ENCODE data around the gene STK25. TPM values are rescaled to one million over a fixed set of nuclear protein-coding genes. Genes with fewer than 3 reads are reported as not detected.
"Not testable (repeated sequence)": the region's sequence is repeated elsewhere in the genome, so short reads cannot be mapped to it uniquely, and the experiment has no call there.

Gene STK25
- total and polyA plus RNA-seq, 2 experiments from 2014 or later: 125 to 304 TPM

DNA sequence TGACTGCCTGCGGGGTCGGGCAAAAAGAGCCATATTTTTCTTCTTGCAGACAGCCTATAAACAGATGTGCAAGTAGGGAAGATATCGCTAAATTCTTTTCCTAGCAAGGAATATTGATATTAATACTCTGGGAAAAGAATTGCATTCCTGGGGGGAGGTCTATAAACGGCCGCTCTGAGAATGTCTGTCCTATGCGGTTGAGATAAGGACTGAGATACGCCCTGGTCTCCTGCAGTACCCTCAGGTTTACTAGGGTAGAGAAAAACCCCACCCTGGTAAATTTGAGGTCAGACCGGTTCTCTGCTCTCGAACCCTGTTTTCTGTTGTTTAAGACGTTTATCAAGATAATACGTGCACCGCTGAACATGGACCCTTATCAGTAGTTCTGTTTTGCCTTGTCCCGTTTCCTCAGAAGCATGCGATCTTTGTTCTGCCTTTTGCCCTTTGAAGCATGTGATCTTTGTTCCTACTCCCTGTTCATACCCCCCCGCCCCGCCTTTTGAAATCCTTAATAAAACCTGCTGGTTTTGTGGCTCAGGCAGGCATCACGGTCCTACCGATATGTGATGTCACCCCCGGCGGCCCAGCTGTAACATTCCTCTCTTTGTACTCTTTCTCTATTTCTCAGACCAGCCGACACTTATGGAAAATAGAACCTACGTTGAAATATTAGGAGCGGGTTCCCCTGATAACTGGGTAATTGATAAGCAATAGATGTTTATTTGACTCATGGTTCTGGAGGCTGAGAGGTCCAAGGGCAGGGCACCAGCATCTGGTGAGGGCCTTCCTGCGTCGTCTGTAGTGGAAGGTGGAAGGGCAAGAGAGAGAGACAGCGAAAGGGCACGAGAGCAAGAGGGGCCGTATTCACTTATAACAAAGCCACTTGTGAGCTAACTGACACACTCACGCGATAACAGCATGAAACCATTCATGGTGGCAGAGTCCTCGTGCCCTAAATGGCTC, 17.7 kb upstream of the STK25 start:
- H3K27me3 ChIP-seq (ENCODE audit: insufficient read depth); H3K27ac Mint-ChIP-seq; H3K4me2 ChIP-seq; DNase-seq (ENCODE audit: low spot score); H2AFZ ChIP-seq; H3K27me3 Mint-ChIP-seq (ENCODE audit: insufficient read depth, low read depth, poor library complexity); H3K79me2 ChIP-seq (replicated peaks; ENCODE audit: insufficient read depth); H3K36me3 Mint-ChIP-seq (ENCODE audit: low read depth); ATAC-seq; H4K20me1 ChIP-seq (replicated peaks; ENCODE audit: insufficient read depth); H3K36me3 ChIP-seq (ENCODE audit: insufficient read depth); H3K9me2 ChIP-seq (ENCODE audit: insufficient read depth); H3K4me3 ChIP-seq; H3K27ac ChIP-seq (ENCODE audit: low read depth); H3K4me3 Mint-ChIP-seq; H3K4me1 ChIP-seq (ENCODE audit: insufficient read depth); H3K4me1 Mint-ChIP-seq; H3F3A ChIP-seq (replicated peaks; ENCODE audit: low read depth): not testable (repeated sequence)
- peaks cover 14% of the 10 kb centered on the region for H3K9me3 Mint-ChIP-seq

DNA sequence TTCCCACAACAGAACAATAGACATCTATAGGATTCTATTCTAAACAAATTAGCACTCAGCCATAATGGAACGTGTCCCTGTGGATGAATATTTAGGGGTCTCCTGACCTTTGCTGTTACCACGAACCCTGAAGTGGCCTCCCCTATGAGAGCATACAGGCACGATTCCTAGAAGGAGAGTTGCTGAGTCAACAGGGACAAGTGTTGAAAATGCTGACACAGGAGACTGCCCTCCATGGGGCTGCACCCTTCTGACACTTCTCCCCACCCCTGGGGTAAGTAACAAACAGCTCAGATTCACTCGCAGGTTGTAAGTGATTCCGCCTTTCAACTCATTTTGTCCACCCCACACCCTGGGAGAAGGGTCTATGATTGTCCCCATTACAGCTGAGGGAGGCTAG, 14.1 kb upstream of the STK25 start:
- Histone ChIP-seq H3F3A (replicated peaks; ENCODE audit: low read depth) (peaks cover under 1% of the 10 kb centered on the region; the same call in 1 of the 2 replicates), H3K36me3 (ENCODE audit: insufficient read depth) (no peaks in the 10 kb centered on the region), H3K4me2 (no peak overlapping the region), H2AFZ (peak overlapping the region; percentile 59), H4K20me1 (replicated peaks; ENCODE audit: insufficient read depth) (no peaks in the 10 kb centered on the region), H3K4me3 (no peak overlapping the region), H3K79me2 (replicated peaks; ENCODE audit: insufficient read depth) (no peaks in the 10 kb centered on the region), H3K27me3 (ENCODE audit: insufficient read depth) (no peaks in the 10 kb centered on the region), H3K27ac (ENCODE audit: low read depth) (no peak overlapping the region), H3K9me2 (ENCODE audit: insufficient read depth) (0 out of 2 replicates have a peak, but pooled peaks cover 2% of the 10 kb centered on the region), H3K4me1 (ENCODE audit: insufficient read depth) (no peaks in the 10 kb centered on the region; the same call in 1 of the 2 replicates)
- H3K9me3 Mint-ChIP-seq: peaks cover 14% of the 10 kb centered on the region
- TF ChIP-seq, protein P1, sequence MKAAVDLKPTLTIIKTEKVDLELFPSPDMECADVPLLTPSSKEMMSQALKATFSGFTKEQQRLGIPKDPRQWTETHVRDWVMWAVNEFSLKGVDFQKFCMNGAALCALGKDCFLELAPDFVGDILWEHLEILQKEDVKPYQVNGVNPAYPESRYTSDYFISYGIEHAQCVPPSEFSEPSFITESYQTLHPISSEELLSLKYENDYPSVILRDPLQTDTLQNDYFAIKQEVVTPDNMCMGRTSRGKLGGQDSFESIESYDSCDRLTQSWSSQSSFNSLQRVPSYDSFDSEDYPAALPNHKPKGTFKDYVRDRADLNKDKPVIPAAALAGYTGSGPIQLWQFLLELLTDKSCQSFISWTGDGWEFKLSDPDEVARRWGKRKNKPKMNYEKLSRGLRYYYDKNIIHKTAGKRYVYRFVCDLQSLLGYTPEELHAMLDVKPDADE (IDR thresholded peaks at IDR 0.05): no peak
- H3K4me3 Mint-ChIP-seq: no peak overlapping the region
- ATAC-seq: no peak; the same call in 1 of the 3 replicates
- H3K27ac Mint-ChIP-seq: no peak overlapping the region
- H3K27me3 Mint-ChIP-seq (ENCODE audit: insufficient read depth, low read depth, poor library complexity): peaks cover 1% of the 10 kb centered on the region
- DNase-seq (ENCODE audit: low spot score): no peak
- peaks cover 2% of the 10 kb centered on the region; the same call in 2 of the 3 replicates for H3K36me3 Mint-ChIP-seq (ENCODE audit: low read depth)
- no peaks in the 10 kb centered on the region for H3K4me1 Mint-ChIP-seq

DNA sequence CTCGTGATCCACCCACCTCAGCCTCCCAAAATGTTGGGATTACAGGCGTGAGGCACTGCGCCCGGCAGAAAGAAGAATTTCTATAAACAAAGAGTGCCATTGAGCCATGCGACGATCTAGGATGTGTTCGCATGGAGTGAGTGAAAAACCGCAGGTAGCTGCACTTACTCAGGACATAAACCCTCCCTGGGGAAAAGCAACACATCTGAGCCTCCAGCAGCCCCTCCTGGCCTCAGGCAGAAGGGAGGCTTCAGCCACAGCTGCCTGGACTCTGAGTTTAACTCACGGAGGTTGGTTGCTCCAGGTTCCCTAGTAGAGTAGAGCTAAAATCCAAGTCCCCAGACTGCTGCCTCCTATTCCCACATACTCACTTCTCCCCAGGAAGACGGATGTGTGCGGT, 11.3 kb upstream of the STK25 start:
- H3K9me2 ChIP-seq (ENCODE audit: insufficient read depth): 0 out of 2 replicates have a peak, but pooled peaks cover 5% of the 10 kb centered on the region
- H3K4me1 ChIP-seq (ENCODE audit: insufficient read depth): no peaks in the 10 kb centered on the region; the same call in 1 of the 2 replicates
- H2AFZ ChIP-seq: no peak overlapping the region
- peaks cover 8% of the 10 kb centered on the region for H3F3A ChIP-seq (replicated peaks; ENCODE audit: low read depth)
- Mint-ChIP-seq H3K36me3 (ENCODE audit: low read depth) (peaks cover 6% of the 10 kb centered on the region), H3K27me3 (ENCODE audit: insufficient read depth, low read depth, poor library complexity) (peaks cover 10% of the 10 kb centered on the region), H3K27ac (no peak overlapping the region), H3K4me1 (no peaks in the 10 kb centered on the region), H3K4me3 (no peak overlapping the region), H3K9me3 (peaks cover 3% of the 10 kb centered on the region)
- no peaks in the 10 kb centered on the region for H3K36me3 ChIP-seq (ENCODE audit: insufficient read depth)
- no peaks in the 10 kb centered on the region for H3K79me2 ChIP-seq (replicated peaks; ENCODE audit: insufficient read depth)
- DNase-seq (ENCODE audit: low spot score) (no peak), ATAC-seq (peak; percentile 38)
- H3K27me3 ChIP-seq (ENCODE audit: insufficient read depth): no peaks in the 10 kb centered on the region
- no peaks in the 10 kb centered on the region; the same call in 1 of the 2 replicates for H4K20me1 ChIP-seq (replicated peaks; ENCODE audit: insufficient read depth)
- H3K27ac ChIP-seq (ENCODE audit: low read depth): no peak overlapping the region
- no peak for TF ChIP-seq ZNF114 (CRISPR knock-in tag; IDR thresholded peaks at IDR 0.05)
- TF ChIP-seq CREB1 (CRISPR knock-in tag; IDR thresholded peaks at IDR 0.05; ENCODE audit: low read depth): no peak
- TF ChIP-seq, protein P2, sequence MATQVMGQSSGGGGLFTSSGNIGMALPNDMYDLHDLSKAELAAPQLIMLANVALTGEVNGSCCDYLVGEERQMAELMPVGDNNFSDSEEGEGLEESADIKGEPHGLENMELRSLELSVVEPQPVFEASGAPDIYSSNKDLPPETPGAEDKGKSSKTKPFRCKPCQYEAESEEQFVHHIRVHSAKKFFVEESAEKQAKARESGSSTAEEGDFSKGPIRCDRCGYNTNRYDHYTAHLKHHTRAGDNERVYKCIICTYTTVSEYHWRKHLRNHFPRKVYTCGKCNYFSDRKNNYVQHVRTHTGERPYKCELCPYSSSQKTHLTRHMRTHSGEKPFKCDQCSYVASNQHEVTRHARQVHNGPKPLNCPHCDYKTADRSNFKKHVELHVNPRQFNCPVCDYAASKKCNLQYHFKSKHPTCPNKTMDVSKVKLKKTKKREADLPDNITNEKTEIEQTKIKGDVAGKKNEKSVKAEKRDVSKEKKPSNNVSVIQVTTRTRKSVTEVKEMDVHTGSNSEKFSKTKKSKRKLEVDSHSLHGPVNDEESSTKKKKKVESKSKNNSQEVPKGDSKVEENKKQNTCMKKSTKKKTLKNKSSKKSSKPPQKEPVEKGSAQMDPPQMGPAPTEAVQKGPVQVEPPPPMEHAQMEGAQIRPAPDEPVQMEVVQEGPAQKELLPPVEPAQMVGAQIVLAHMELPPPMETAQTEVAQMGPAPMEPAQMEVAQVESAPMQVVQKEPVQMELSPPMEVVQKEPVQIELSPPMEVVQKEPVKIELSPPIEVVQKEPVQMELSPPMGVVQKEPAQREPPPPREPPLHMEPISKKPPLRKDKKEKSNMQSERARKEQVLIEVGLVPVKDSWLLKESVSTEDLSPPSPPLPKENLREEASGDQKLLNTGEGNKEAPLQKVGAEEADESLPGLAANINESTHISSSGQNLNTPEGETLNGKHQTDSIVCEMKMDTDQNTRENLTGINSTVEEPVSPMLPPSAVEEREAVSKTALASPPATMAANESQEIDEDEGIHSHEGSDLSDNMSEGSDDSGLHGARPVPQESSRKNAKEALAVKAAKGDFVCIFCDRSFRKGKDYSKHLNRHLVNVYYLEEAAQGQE (IDR thresholded peaks at IDR 0.05; ENCODE audit: unreplicated experiment): no peak
- no peak for TF ChIP-seq POLR2AphosphoS5 (IDR thresholded peaks at IDR 0.05; ENCODE audit: low read depth)
- TF ChIP-seq, protein P3, sequence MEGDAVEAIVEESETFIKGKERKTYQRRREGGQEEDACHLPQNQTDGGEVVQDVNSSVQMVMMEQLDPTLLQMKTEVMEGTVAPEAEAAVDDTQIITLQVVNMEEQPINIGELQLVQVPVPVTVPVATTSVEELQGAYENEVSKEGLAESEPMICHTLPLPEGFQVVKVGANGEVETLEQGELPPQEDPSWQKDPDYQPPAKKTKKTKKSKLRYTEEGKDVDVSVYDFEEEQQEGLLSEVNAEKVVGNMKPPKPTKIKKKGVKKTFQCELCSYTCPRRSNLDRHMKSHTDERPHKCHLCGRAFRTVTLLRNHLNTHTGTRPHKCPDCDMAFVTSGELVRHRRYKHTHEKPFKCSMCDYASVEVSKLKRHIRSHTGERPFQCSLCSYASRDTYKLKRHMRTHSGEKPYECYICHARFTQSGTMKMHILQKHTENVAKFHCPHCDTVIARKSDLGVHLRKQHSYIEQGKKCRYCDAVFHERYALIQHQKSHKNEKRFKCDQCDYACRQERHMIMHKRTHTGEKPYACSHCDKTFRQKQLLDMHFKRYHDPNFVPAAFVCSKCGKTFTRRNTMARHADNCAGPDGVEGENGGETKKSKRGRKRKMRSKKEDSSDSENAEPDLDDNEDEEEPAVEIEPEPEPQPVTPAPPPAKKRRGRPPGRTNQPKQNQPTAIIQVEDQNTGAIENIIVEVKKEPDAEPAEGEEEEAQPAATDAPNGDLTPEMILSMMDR (conservative IDR thresholded peaks at IDR 0.05; ENCODE audit: low read depth in 2 of 2): 0 out of 4 replicates have a peak, but pooled peaks of 1 of the 2 experiments have one; percentile 8
- no peak overlapping the region for H3K4me2 ChIP-seq
- no peak overlapping the region for H3K4me3 ChIP-seq
